IMR-90 (cell line): Measurements from ENCODE around the gene VPS13A.

Source experiments
- CTCF ChIP-seq: conservative IDR thresholded peaks from 2 replicates; pipeline ENCODE4 v1.5.1; 2012; ENCODE audit warnings: mild to moderate bottlenecking, low read depth, low read length, improper control_type of control experiment
- RCOR1 ChIP-seq: IDR thresholded peaks from 2 replicates; pipeline ENCODE4 v1.6.1; 2012; ENCODE audit warnings: mild to moderate bottlenecking, low read length, improper control_type of control experiment; ENCODE audit not compliant: insufficient replicate concordance

- TF ChIP-seq CTCF (no peak), RCOR1 (no peak)
Measured at GRCh38 chr9:77304543-77304942, 127.2 kb downstream of the VPS13A start.
